DMS53 (cell line): ENCODE results near the gene ANKAR.

ENCODE experiments used
- DNase-seq: peaks from one replicate; lab custom pipeline; 2025; lab: John Stamatoyannopoulos, UW

The ANKAR gene

GRCh38 chr2:189719571-189719970 is 45.1 kb downstream of the ANKAR start:
- no peak for DNase-seq

GRCh38 chr2:189723192-189723591 is 48.7 kb downstream of the ANKAR start:
- no peak for DNase-seq
